Bronchial epithelial cell (primary cell): ENCODE measurements around the gene QKI. TPM values are rescaled to one million over a fixed set of nuclear protein-coding genes. Genes with fewer than 3 reads are reported as not detected.

Experiments
- DNase-seq: peaks from one replicate; pipeline ENCODE4 v3.0.0-alpha.2; 2010; ENCODE audit warnings: low read depth
- FAIRE-seq: peaks from 2 replicates; lab custom pipeline; 2011; peaks lifted over from hg19 to GRCh38; lab: Jason Lieb, UNC
- H3K27me3 ChIP-seq: 2 replicates; pipeline ENCODE4 v1.5.1; 2011; ENCODE audit warnings: low read length; ENCODE audit not compliant: control insufficient read depth, insufficient read depth
- H3K36me3 ChIP-seq: 2 replicates; pipeline ENCODE4 v1.5.1; 2011; ENCODE audit warnings: low read length; ENCODE audit not compliant: control insufficient read depth, insufficient read depth
- H3K4me3 ChIP-seq: 2 replicates; pipeline ENCODE4 v1.5.1; 2011; ENCODE audit warnings: mild to moderate bottlenecking, low read depth, low read length, control low read depth
- CTCF ChIP-seq: IDR thresholded peaks from 2 replicates; pipeline ENCODE4 v1.5.1; 2011; ENCODE audit warnings: mild to moderate bottlenecking, moderate library complexity, low read length, control low read depth, inconsistent platforms; ENCODE audit not compliant: insufficient read depth, severe bottlenecking
- total RNA-seq: library from RNA; depleted of rRNA; stranded (reverse); fragments of >200 nt; gene quantifications from 2 replicates; pipeline ENCODE4 v1.2.1, GENCODE V29; 2014

QKI gene
- total RNA-seq, 1 donor from 2014 or later = 51.1 TPM

- DNase-seq (peak; percentile 78), FAIRE-seq (no peak)
- Histone ChIP-seq H3K27me3 (no peaks in the 10 kb centered on the region), H3K4me3 (peak overlapping the region; percentile 89), H3K36me3 (no peaks in the 10 kb centered on the region)
- TF ChIP-seq CTCF = no peak
These were observed 987 bp upstream of the QKI start for GRCh38 chr6:163413345-163414116.

GRCh38 chr6:163414946-163415619 lies 565 bp downstream of the QKI start:
- FAIRE-seq = no peak
- no peaks in the 10 kb centered on the region for H3K36me3 ChIP-seq
- peak overlapping the region; percentile 89 for H3K4me3 ChIP-seq
- no peaks in the 10 kb centered on the region for H3K27me3 ChIP-seq
- no peak for DNase-seq
- TF ChIP-seq CTCF = no peak

GRCh38 chr6:163415620-163416556 lies 1.4 kb downstream of the QKI start:
- H3K4me3 ChIP-seq = peak overlapping the region; percentile 89
- no peaks in the 10 kb centered on the region for H3K36me3 ChIP-seq
- FAIRE-seq (no peak), DNase-seq (peak; percentile 50)
- no peak for TF ChIP-seq CTCF
- H3K27me3 ChIP-seq = no peaks in the 10 kb centered on the region

- peak; percentile 27 for TF ChIP-seq CTCF
- peak overlapping the region; percentile 89 for H3K4me3 ChIP-seq
- no peaks in the 10 kb centered on the region for H3K36me3 ChIP-seq
- FAIRE-seq = no peak
- H3K27me3 ChIP-seq = no peaks in the 10 kb centered on the region
- peak; percentile 82 for DNase-seq
These were observed 2.2 kb downstream of the QKI start for GRCh38 chr6:163416557-163417253.

- peak overlapping the region; percentile 89 for H3K4me3 ChIP-seq
- no peaks in the 10 kb centered on the region for H3K27me3 ChIP-seq
- no peak for TF ChIP-seq CTCF
- FAIRE-seq (no peak), DNase-seq (peak; percentile 57)
- H3K36me3 ChIP-seq = no peaks in the 10 kb centered on the region
These were observed 3.1 kb downstream of the QKI start for GRCh38 chr6:163417595-163417994.
